A673 (cell line): Measurements from ENCODE around the gene LHPP. TPM values are rescaled to one million over a fixed set of nuclear protein-coding genes. Genes with fewer than 3 reads are reported as not detected.
A peak's percentile ranks its signal among the peaks of the same experiment; 100 is the strongest.

ENCODE experiments used
- BruUV-seq: library from RNA; stranded (reverse); fragments of 400-500 nt; replicated peaks from 2 replicates; lab custom pipeline; 2021; lab: Mats Ljungman, UMichigan
- CTCF ChIA-PET: fragments of 300-600 bp; sonication (Branson Sonifier 250); formaldehyde crosslinking; loops from one replicate; lab custom pipeline; 2022; ENCODE audit warnings: antibody characterized with exemption; lab: Charles Lee
- POLR2A ChIA-PET: fragments of 300-600 bp; sonication (Branson Sonifier 250); formaldehyde crosslinking; loops from one replicate; lab custom pipeline; 2022; ENCODE audit warnings: antibody characterized with exemption; ENCODE audit not compliant: low non-redundant PET; lab: Charles Lee
- DNase-seq: peaks from one replicate; pipeline ENCODE4 v3.0.0-alpha.2; 2015; ENCODE audit warnings: low spot score
- H3K27ac ChIP-seq: fragments of 200-600 bp; sonication (generic); 2 replicates; pipeline ENCODE4 v1.5.1; 2016; ENCODE audit warnings: mixed run types, low read depth, mild to moderate bottlenecking, mixed read lengths, antibody characterized with exemption, low read length; ENCODE audit not compliant: poor library complexity, severe bottlenecking
- H3K27me3 ChIP-seq: fragments of 200-600 bp; sonication (generic); replicated peaks from 2 replicates; pipeline ENCODE4 v1.6.1; 2017; ENCODE audit warnings: mixed run types, low read depth, mild to moderate bottlenecking, mixed read lengths, antibody characterized with exemption, low read length; ENCODE audit not compliant: insufficient read depth, poor library complexity
- H3K36me3 ChIP-seq: fragments of 200-600 bp; sonication (generic); 2 replicates; pipeline ENCODE4 v1.6.1; 2016; ENCODE audit warnings: mixed run types, mild to moderate bottlenecking, mixed read lengths, antibody characterized with exemption, low read length; ENCODE audit not compliant: insufficient read depth, poor library complexity, severe bottlenecking
- H3K4me1 ChIP-seq: fragments of 200-600 bp; sonication (generic); 2 replicates; pipeline ENCODE4 v1.6.1; 2017; ENCODE audit warnings: mixed run types, mild to moderate bottlenecking, mixed read lengths, antibody characterized with exemption, low read length; ENCODE audit not compliant: insufficient read depth, poor library complexity, severe bottlenecking
- H3K4me3 ChIP-seq: fragments of 200-600 bp; sonication (generic); 2 replicates; pipeline ENCODE4 v1.5.1; 2016; ENCODE audit warnings: low read depth, mixed run types, mild to moderate bottlenecking, mixed read lengths, low read length; ENCODE audit not compliant: poor library complexity, severe bottlenecking
- H3K9me3 ChIP-seq: fragments of 200-600 bp; sonication (generic); 2 replicates; pipeline ENCODE4 v1.6.1; 2016; ENCODE audit warnings: mixed run types, low read depth, mild to moderate bottlenecking, mixed read lengths, antibody characterized with exemption, low read length; ENCODE audit not compliant: poor library complexity, severe bottlenecking
- EZH2 ChIP-seq: fragments of 200-600 bp; sonication (generic); IDR thresholded peaks from 2 replicates; pipeline ENCODE4 v1.6.1; 2017; ENCODE audit warnings: borderline replicate concordance, low read depth, mild to moderate bottlenecking, mixed read lengths, antibody characterized with exemption, low read length; ENCODE audit not compliant: poor library complexity, severe bottlenecking
- intact Hi-C: fragments of 100-400 bp; cut with micrococcal nuclease; formaldehyde crosslinking; loops from one replicate; pipeline ENCODE4 v1.10.0; 2022; ENCODE audit not compliant: unreplicated experiment
- total RNA-seq: library from RNA; stranded (reverse); gene quantifications from 2 replicates; pipeline ENCODE4 v1.2.3, GENCODE V29; 2021
- TF ChIP-seq, protein P1 (sequence below): fragments of 300-800, 200-600 bp; sonication (generic); conservative IDR thresholded peaks from 2 replicates; pipeline ENCODE4 v1.5.1; 2017; ENCODE audit warnings: low read depth, mild to moderate bottlenecking, antibody characterized with exemption, low read length, moderate library complexity, mixed read lengths

The LHPP gene
- total RNA-seq, 1 experiment from 2014 or later, result 2.3 TPM

DNA sequence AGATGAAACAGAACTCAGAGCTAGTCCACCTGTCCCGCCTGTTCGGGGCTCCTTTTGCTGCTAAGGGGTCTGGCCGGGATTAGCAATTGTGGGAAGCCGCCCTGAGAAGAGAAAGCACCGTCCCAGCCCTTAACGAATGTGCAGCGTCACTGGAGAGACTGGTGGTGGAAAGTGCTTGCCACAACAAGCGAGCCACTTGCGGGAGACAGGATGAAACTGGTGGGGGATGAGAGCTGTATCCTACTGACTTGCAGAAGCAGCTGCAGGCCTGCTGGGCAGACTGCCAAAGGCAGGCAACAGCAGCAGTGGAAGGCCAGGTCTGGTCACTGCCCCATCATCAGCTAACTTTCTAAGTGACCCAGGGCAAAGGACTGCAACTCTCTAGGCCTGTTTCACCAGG is 187.1 kb downstream of the LHPP start:
- Histone ChIP-seq H3K36me3 (no peaks in the 10 kb centered on the region), H3K4me3 (no peak overlapping the region), H3K27ac (no peak overlapping the region), H3K4me1 (peaks cover 17% of the 10 kb centered on the region), H3K9me3 (no peaks in the 10 kb centered on the region), H3K27me3 (no peaks in the 10 kb centered on the region)
- TF ChIP-seq, protein P1, sequence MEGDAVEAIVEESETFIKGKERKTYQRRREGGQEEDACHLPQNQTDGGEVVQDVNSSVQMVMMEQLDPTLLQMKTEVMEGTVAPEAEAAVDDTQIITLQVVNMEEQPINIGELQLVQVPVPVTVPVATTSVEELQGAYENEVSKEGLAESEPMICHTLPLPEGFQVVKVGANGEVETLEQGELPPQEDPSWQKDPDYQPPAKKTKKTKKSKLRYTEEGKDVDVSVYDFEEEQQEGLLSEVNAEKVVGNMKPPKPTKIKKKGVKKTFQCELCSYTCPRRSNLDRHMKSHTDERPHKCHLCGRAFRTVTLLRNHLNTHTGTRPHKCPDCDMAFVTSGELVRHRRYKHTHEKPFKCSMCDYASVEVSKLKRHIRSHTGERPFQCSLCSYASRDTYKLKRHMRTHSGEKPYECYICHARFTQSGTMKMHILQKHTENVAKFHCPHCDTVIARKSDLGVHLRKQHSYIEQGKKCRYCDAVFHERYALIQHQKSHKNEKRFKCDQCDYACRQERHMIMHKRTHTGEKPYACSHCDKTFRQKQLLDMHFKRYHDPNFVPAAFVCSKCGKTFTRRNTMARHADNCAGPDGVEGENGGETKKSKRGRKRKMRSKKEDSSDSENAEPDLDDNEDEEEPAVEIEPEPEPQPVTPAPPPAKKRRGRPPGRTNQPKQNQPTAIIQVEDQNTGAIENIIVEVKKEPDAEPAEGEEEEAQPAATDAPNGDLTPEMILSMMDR, result no peak
- no peak for TF ChIP-seq EZH2
- intact Hi-C loops, result no loop called here
- BruUV-seq, result no TSS peak
- CTCF ChIA-PET, result no interaction called here
- POLR2A ChIA-PET, result no interaction called here
- DNase-seq, result peak; percentile 34

DNA sequence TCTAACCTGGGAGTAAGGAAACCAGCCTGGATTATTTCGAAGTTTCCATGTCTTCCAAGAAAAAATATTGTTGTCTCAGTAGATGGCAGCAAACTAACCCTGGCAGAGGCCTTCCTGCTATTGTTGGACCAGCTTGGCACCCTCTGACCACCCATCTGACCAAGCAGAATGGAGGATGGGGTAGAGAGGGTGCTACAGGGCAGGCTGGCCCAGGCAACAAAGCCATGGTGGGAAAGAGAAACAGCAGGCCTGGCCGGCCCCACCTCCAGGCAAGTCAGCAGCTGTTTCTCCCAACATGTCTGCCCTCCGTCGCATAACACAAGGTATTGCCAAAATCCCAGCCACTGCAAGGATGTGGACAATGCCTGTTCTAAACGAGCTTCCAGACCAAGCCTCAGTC is 187.6 kb downstream of the LHPP start:
- H3K27ac ChIP-seq, result no peak overlapping the region
- H3K4me3 ChIP-seq, result no peak overlapping the region
- intact Hi-C loops, result no loop called here
- H3K4me1 ChIP-seq, result peaks cover 17% of the 10 kb centered on the region
- CTCF ChIA-PET, result no interaction called here
- no peak for TF ChIP-seq EZH2
- TF ChIP-seq, protein P1, result no peak
- POLR2A ChIA-PET, result no interaction called here
- no peaks in the 10 kb centered on the region for H3K9me3 ChIP-seq
- no peaks in the 10 kb centered on the region for H3K27me3 ChIP-seq
- no peak for DNase-seq
- BruUV-seq, result no TSS peak
- no peaks in the 10 kb centered on the region for H3K36me3 ChIP-seq

DNA sequence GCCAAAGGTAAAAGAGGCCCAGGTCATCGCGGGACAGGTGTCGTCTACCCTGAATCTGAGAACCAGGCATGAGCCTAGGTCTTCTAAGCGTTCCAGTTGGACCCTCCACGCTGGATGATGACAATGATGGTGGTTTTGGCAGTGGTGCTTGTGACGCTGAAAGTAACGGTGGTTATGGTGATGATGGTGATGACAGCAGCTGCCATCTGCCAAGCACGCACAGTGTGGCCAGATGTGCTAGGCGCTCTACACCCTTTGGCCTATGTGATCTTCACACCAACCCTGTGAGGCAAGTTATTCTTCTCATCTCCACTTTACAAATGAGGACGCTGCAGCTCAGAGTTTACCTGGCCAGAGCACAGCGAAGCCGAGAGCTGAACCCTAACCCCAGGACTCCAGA is 188.6 kb downstream of the LHPP start:
- H3K4me1 ChIP-seq, result peaks cover 17% of the 10 kb centered on the region
- intact Hi-C loops, result no loop called here
- POLR2A ChIA-PET, result no interaction called here
- BruUV-seq, result no TSS peak
- CTCF ChIA-PET, result no interaction called here
- no peaks in the 10 kb centered on the region for H3K36me3 ChIP-seq
- DNase-seq, result no peak
- TF ChIP-seq EZH2, result no peak
- TF ChIP-seq, protein P1, result no peak
- H3K27ac ChIP-seq, result peak overlapping the region; percentile 16
- no peaks in the 10 kb centered on the region for H3K27me3 ChIP-seq
- no peaks in the 10 kb centered on the region for H3K9me3 ChIP-seq
- H3K4me3 ChIP-seq, result no peak overlapping the region
